Loucy (cell line): ENCODE data around the gene DLGAP4.

Source experiments
- H2AFZ ChIP-seq: fragments of 200-600 bp; sonication (generic); 2 replicates; pipeline ENCODE4 v1.6.0; 2016; ENCODE audit warnings: antibody characterized with exemption, mild to moderate bottlenecking, low read length, moderate library complexity
- H3F3A ChIP-seq: fragments of 200-600 bp; 2 replicates; pipeline ENCODE4 v1.6.0; 2016; ENCODE audit warnings: antibody characterized with exemption, low read depth, mild to moderate bottlenecking
- H3K27me3 ChIP-seq: fragments of 200-600 bp; sonication (generic); 2 replicates; pipeline ENCODE4 v1.6.1; 2014; ENCODE audit warnings: low read length, mild to moderate bottlenecking; ENCODE audit not compliant: insufficient read depth, poor library complexity, severe bottlenecking
- H3K36me3 ChIP-seq: fragments of 200-600 bp; sonication (generic); 2 replicates; pipeline ENCODE4 v1.6.1; 2016; ENCODE audit warnings: low read length; ENCODE audit not compliant: insufficient read depth
- H3K4me1 ChIP-seq: fragments of 200-600 bp; sonication (generic); 2 replicates; pipeline ENCODE4 v1.5.1; 2014; ENCODE audit warnings: low read length, mild to moderate bottlenecking; ENCODE audit not compliant: insufficient read depth, poor library complexity, severe bottlenecking
- H3K4me2 ChIP-seq: fragments of 200-600 bp; sonication (generic); 2 replicates; pipeline ENCODE4 v1.6.0; 2014; ENCODE audit warnings: antibody characterized with exemption, low read length, low read depth, mild to moderate bottlenecking; ENCODE audit not compliant: poor library complexity, severe bottlenecking
- H3K4me3 ChIP-seq: fragments of 200-600 bp; sonication (generic); 2 replicates; pipeline ENCODE4 v1.5.1; 2014; ENCODE audit warnings: low read length, mild to moderate bottlenecking, mixed read lengths; ENCODE audit not compliant: poor library complexity, severe bottlenecking
- H3K79me2 ChIP-seq: fragments of 200-600 bp; sonication (generic); 2 replicates; pipeline ENCODE4 v1.6.1; 2014; ENCODE audit warnings: low read length; ENCODE audit not compliant: insufficient read depth
- H3K9ac ChIP-seq: fragments of 200-600 bp; sonication (generic); 2 replicates; pipeline ENCODE4 v1.6.0; 2014; ENCODE audit warnings: mild to moderate bottlenecking, low read depth, low read length, moderate library complexity; ENCODE audit not compliant: poor library complexity, severe bottlenecking
- H3K9me2 ChIP-seq: fragments of 200-600 bp; sonication (generic); replicated peaks from 2 replicates; pipeline ENCODE4 v1.6.1; 2016; ENCODE audit warnings: low read depth, low read length, mixed read lengths
- H3K9me3 ChIP-seq: fragments of 200-600 bp; sonication (generic); 2 replicates; pipeline ENCODE4 v1.6.1; 2014; ENCODE audit warnings: mild to moderate bottlenecking, antibody characterized with exemption, low read length, low read depth; ENCODE audit not compliant: insufficient read depth
- H4K20me1 ChIP-seq: fragments of 200-600 bp; sonication (generic); 2 replicates; pipeline ENCODE4 v1.6.0; 2014; ENCODE audit warnings: antibody characterized with exemption, low read length, mild to moderate bottlenecking; ENCODE audit not compliant: insufficient read depth, poor library complexity, severe bottlenecking
- CTCF ChIP-seq: fragments of 200-600 bp; sonication (generic); conservative IDR thresholded peaks from 2 replicates; pipeline ENCODE4 v1.5.1; 2014; ENCODE audit warnings: mild to moderate bottlenecking, antibody characterized with exemption, low read length
- EZH2phosphoT487 ChIP-seq: fragments of 200-600 bp; IDR thresholded peaks from 2 replicates; pipeline ENCODE4 v1.6.1; 2018; ENCODE audit warnings: antibody characterized with exemption, mild to moderate bottlenecking, moderate library complexity, borderline replicate concordance

The DLGAP4 gene

DNA sequence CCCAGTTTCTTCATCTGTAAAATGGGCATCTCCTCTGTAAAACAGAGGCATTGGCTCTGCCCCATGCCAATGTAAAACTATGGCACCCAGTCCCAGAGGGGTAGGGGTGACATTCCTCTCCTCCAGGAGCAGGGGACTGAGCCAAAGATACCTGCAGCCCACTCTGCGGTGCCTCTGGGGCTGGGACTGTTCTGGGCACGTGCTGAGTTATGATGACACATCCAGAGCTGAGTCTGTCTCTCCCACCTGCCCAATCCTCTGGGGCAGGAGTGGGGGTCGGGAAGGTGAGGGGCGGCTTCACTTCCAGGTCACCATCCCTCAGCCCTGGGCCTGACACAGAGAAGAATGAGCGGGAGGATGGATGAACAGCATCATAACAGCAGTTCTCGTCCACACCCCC is 40.0 kb upstream of the DLGAP4 start:
- Histone ChIP-seq H4K20me1 (no peaks in the 10 kb centered on the region), H3K4me2 (no peak overlapping the region), H3K9me3 (no peaks in the 10 kb centered on the region), H3K9me2 (no peaks in the 10 kb centered on the region), H3K27me3 (no peaks in the 10 kb centered on the region), H3K4me3 (no peak overlapping the region), H3F3A (no peaks in the 10 kb centered on the region), H3K36me3 (no peaks in the 10 kb centered on the region), H3K79me2 (no peaks in the 10 kb centered on the region), H3K9ac (no peak overlapping the region), H3K4me1 (no peaks in the 10 kb centered on the region), H2AFZ (no peak overlapping the region)
- TF ChIP-seq EZH2phosphoT487 (no peak), CTCF (no peak)

DNA sequence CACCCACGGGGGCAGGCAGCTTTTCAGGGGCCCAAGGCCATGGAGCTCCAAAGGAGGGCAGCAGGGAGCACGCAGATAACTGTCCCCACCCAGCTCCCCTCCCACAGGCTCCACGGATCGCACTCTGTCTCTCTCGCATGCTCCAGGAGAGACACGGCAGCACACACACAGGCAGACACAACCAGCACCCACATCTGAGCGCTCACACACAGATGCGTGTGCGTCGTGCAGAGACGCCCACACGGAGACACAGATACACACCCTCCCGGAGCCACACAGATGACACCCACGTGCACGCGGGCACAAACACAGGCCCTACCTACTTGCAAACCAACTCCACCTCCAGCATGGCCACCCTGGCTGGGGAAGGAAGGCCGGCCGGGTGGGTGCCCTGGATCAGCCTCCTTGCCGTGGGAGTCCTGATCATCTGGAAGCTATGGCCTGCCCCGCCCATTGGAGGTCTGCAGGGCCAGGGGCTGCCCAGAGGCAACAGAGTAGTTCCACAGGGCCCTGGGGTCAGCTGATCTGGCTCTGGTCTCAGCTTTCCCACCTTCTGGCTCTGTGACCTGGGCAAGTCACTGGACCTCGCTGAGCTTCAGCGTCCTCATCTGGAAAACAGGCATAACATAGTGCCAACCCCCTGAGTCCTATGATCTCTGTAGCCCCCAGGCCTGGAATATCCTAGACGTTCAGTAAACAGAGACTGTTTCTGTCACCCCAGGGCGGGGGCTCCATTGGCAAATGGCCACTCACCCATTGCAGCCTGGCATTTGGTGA is 38.3 kb upstream of the DLGAP4 start:
- no peaks in the 10 kb centered on the region for H4K20me1 ChIP-seq
- no peaks in the 10 kb centered on the region for H3K4me1 ChIP-seq
- H3K9me2 ChIP-seq, result no peaks in the 10 kb centered on the region
- no peaks in the 10 kb centered on the region for H3K79me2 ChIP-seq
- no peak overlapping the region for H3K9ac ChIP-seq
- H3K4me2 ChIP-seq, result no peak overlapping the region
- H3K36me3 ChIP-seq, result no peaks in the 10 kb centered on the region
- no peaks in the 10 kb centered on the region for H3F3A ChIP-seq
- H3K9me3 ChIP-seq, result no peaks in the 10 kb centered on the region
- no peaks in the 10 kb centered on the region for H3K27me3 ChIP-seq
- no peak overlapping the region for H3K4me3 ChIP-seq
- TF ChIP-seq CTCF, result no peak
- TF ChIP-seq EZH2phosphoT487, result no peak
- H2AFZ ChIP-seq, result no peak overlapping the region

- no peaks in the 10 kb centered on the region for H3K9me3 ChIP-seq
- no peaks in the 10 kb centered on the region for H3K9me2 ChIP-seq
- no peaks in the 10 kb centered on the region for H3K79me2 ChIP-seq
- TF ChIP-seq EZH2phosphoT487 (no peak), CTCF (no peak)
- no peak overlapping the region for H3K4me3 ChIP-seq
- no peaks in the 10 kb centered on the region for H3F3A ChIP-seq
- H3K4me1 ChIP-seq, result no peaks in the 10 kb centered on the region
- no peak overlapping the region for H3K4me2 ChIP-seq
- H4K20me1 ChIP-seq, result no peaks in the 10 kb centered on the region
- no peaks in the 10 kb centered on the region for H3K27me3 ChIP-seq
- no peak overlapping the region for H3K9ac ChIP-seq
- no peaks in the 10 kb centered on the region for H3K36me3 ChIP-seq
- H2AFZ ChIP-seq, result no peak overlapping the region
Observed at GRCh38 chr20:36268440-36269342, 37.4 kb upstream of the DLGAP4 start.
